Peyer's patch (tissue), 4 donors: ENCODE measurements around the gene RHBDD1. TPM values are rescaled to one million over a fixed set of nuclear protein-coding genes. Genes with fewer than 3 reads are reported as not detected.

ENCODE experiments used
- DNase-seq, 3 donors: peaks; one replicate each; pipeline ENCODE4 v3.0.0-alpha.2; 2017 to 2019
- H3K27ac ChIP-seq, 4 donors: fragments of 200-600 bp; sonication (generic); one replicate each; pipeline ENCODE4 v1.5.1; 2016 to 2019
- H3K27me3 ChIP-seq, 2 donors: fragments of 200-600 bp; sonication (generic); one replicate each; pipeline ENCODE4 v1.5.1; 2019
- H3K36me3 ChIP-seq, 3 donors: fragments of 200-600 bp; sonication (generic); one replicate each; pipeline ENCODE4 v1.5.1; 2016 to 2019
- H3K4me1 ChIP-seq, 4 donors: fragments of 200-600 bp; sonication (generic); one replicate each; pipeline ENCODE4 v1.5.1; 2016 to 2019
- H3K4me3 ChIP-seq, 4 donors: fragments of 200-600 bp; sonication (generic); 1 replicate in 3 of 4; 2 replicates in 1 of 4; pipeline ENCODE4 v1.5.1; 2016 to 2019; ENCODE audit warnings: mild to moderate bottlenecking in 1 of 4
- H3K9me3 ChIP-seq, 4 donors: fragments of 200-600 bp; sonication (generic); one replicate each; pipeline ENCODE4 v1.5.1; 2016 to 2019; ENCODE audit warnings: mild to moderate bottlenecking in 1 of 4
- POLR2A ChIP-seq, 2 donors: fragments of 450-650 bp; IDR thresholded peaks; one replicate each; pipeline ENCODE4 v1.5.1; 2017; ENCODE audit warnings: antibody characterized with exemption in 2 of 2, mild to moderate bottlenecking in 2 of 2, moderate library complexity in 2 of 2
- total RNA-seq, 4 donors: library from RNA; depleted of rRNA; stranded (reverse); fragments of >200 nt; gene quantifications; one replicate each; pipeline ENCODE4 v1.1.0, GENCODE V29; 2016
- TF ChIP-seq, protein P1 (sequence below), 6 experiments: fragments of 450-650 bp in 4 of 6; fragments of 200-600 bp in 2 of 6; sonication (generic) in 1 of 6; IDR thresholded peaks; one replicate each; pipeline ENCODE4 v1.5.1; 2017 to 2019; ENCODE audit warnings: antibody characterized with exemption in 6 of 6, mild to moderate bottlenecking in 3 of 6, moderate library complexity in 1 of 6

Gene RHBDD1
- total RNA-seq, 4 donors from 2014 or later = 12.6 to 68.5 (median 30.6) TPM

DNA sequence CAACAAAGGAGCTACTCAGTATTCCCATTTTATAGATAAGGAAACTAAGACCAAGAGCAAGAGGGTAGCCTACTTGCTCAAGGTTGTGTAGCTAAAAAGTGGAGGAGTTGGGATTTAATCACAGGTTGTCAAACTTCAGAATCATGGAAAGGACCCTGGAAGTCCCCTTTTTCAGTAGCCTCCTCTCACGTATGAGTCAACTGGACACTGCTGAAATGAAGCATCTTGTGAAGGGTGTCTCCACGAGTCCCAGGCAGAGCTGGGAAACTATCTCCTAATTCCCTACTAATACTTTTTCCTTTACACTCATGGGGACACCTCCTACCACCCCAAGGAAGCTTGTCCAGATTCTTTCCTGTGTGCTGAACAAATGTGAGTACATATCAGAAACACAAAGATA, 155.8 kb downstream of the RHBDD1 start:
- no peaks in the 10 kb centered on the region for H3K27me3 ChIP-seq
- H3K4me3 ChIP-seq = no peak overlapping the region
- no peaks in the 10 kb centered on the region for H3K9me3 ChIP-seq
- peaks cover 0 to 12% (median 0%) of the 10 kb centered on the region in 3 donors for H3K36me3 ChIP-seq
- no peak overlapping the region for H3K27ac ChIP-seq
- no peak for DNase-seq
- TF ChIP-seq POLR2A (IDR thresholded peaks at IDR 0.05) = no peak
- TF ChIP-seq, protein P1, sequence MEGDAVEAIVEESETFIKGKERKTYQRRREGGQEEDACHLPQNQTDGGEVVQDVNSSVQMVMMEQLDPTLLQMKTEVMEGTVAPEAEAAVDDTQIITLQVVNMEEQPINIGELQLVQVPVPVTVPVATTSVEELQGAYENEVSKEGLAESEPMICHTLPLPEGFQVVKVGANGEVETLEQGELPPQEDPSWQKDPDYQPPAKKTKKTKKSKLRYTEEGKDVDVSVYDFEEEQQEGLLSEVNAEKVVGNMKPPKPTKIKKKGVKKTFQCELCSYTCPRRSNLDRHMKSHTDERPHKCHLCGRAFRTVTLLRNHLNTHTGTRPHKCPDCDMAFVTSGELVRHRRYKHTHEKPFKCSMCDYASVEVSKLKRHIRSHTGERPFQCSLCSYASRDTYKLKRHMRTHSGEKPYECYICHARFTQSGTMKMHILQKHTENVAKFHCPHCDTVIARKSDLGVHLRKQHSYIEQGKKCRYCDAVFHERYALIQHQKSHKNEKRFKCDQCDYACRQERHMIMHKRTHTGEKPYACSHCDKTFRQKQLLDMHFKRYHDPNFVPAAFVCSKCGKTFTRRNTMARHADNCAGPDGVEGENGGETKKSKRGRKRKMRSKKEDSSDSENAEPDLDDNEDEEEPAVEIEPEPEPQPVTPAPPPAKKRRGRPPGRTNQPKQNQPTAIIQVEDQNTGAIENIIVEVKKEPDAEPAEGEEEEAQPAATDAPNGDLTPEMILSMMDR (IDR thresholded peaks at IDR 0.05) = no peak
- no peaks in the 10 kb centered on the region for H3K4me1 ChIP-seq

DNA sequence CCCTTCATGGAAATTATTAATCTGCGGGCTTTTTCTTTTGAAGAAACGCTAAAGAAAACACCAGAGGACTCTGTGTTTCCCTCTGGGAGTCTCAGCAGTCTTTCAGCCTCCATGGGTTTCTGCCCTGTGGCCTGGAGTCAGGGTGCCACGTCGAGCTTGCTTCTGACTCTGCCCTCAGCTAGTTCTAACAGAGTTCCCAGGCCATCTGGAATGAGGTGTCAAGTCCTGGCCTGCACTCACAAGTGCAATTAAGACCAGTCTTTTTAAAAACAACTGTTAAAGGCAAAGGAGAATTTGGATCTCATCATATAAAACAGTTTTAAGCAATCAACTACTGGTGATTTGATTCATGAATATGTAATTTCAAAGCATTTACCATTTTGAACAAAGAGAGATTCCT, 157.3 kb downstream of the RHBDD1 start:
- no peak overlapping the region for H3K4me3 ChIP-seq
- TF ChIP-seq, protein P1 (IDR thresholded peaks at IDR 0.05) = no peak
- TF ChIP-seq POLR2A (IDR thresholded peaks at IDR 0.05) = no peak
- DNase-seq = no peak
- H3K27me3 ChIP-seq = no peaks in the 10 kb centered on the region
- H3K9me3 ChIP-seq = no peaks in the 10 kb centered on the region
- H3K36me3 ChIP-seq = peaks cover 0 to 12% (median 0%) of the 10 kb centered on the region in 3 donors
- no peaks in the 10 kb centered on the region for H3K4me1 ChIP-seq
- no peak overlapping the region for H3K27ac ChIP-seq

DNA sequence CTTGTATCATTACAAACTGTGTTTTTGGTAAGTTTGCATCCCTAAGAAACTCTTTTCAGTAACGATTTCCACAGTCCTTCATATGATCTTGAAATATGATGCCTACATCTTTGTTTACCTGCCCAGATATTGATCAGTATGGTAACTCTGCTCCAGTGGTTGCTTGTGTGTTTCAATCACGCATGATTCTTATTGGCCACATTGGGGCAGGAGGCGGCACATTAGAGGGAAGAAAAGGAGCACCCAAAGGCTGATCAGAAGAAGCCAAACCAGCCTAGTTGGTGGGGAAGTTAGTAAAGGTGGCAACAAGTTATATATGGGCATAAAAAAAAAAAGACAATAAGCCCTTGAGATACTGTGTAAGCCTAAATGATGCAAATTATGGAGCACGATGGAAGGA, 158.9 kb downstream of the RHBDD1 start:
- H3K36me3 ChIP-seq = peaks cover 0 to 12% (median 0%) of the 10 kb centered on the region in 3 donors
- H3K27ac ChIP-seq = no peak overlapping the region
- H3K4me3 ChIP-seq = no peak overlapping the region
- no peaks in the 10 kb centered on the region for H3K9me3 ChIP-seq
- H3K4me1 ChIP-seq = no peaks in the 10 kb centered on the region
- DNase-seq = no peak
- no peaks in the 10 kb centered on the region for H3K27me3 ChIP-seq
- TF ChIP-seq POLR2A (IDR thresholded peaks at IDR 0.05) = no peak
- TF ChIP-seq, protein P1 (IDR thresholded peaks at IDR 0.05) = no peak

DNA sequence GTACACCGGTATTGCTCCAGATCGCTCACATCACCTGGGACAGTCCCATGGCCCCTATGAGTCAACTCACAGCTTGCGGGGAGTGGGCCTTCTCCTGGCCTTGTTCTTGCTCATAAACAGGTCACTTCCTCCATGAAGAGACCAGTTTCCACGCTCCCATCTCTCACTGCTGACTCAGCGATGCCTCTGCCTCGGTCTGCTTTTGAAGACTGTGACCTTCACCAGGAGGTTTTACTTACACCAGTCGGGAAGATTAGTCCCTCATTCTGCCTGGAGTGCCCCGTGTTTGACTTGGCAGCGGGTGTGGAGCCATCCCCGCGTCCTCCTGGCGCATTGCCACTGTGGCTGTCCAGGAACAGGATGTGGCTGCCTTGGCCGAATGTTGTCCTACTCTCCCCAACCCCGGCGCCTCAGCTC, 159.8 kb downstream of the RHBDD1 start:
- Histone ChIP-seq H3K27ac (no peak overlapping the region), H3K27me3 (no peaks in the 10 kb centered on the region), H3K4me3 (no peak overlapping the region), H3K4me1 (no peaks in the 10 kb centered on the region), H3K36me3 (peaks cover 0 to 12% (median 0%) of the 10 kb centered on the region in 3 donors), H3K9me3 (no peaks in the 10 kb centered on the region)
- TF ChIP-seq, protein P1 (IDR thresholded peaks at IDR 0.05) = no peak
- TF ChIP-seq POLR2A (IDR thresholded peaks at IDR 0.05) = no peak
- DNase-seq = no peak

DNA sequence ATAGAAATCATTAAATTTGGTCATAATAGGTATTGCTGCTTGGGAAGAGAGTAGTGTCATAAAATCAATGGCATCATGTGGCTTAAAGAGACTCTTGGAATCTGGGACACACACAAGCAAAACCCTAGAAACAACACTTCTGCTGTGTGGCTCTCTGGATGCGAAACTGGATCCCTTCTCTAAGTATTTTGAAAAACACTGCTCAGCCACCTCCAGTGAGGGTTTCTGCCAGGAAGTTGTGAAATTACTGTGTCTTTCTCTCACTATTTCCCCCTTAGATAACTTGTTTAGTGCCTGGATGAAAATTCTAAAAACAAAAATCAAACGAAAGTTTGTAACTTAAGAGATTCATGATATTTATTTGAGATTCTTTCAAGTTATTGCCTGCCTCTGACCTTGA, 163.8 kb downstream of the RHBDD1 start:
- H3K27ac ChIP-seq = no peak overlapping the region
- TF ChIP-seq, protein P1 (IDR thresholded peaks at IDR 0.05) = no peak
- no peak for TF ChIP-seq POLR2A (IDR thresholded peaks at IDR 0.05)
- H3K27me3 ChIP-seq = no peaks in the 10 kb centered on the region
- H3K4me3 ChIP-seq = no peak overlapping the region
- H3K9me3 ChIP-seq = no peaks in the 10 kb centered on the region
- peaks cover 0 to 12% (median 0%) of the 10 kb centered on the region in 3 donors for H3K36me3 ChIP-seq
- H3K4me1 ChIP-seq = no peaks in the 10 kb centered on the region
- DNase-seq = no peak

DNA sequence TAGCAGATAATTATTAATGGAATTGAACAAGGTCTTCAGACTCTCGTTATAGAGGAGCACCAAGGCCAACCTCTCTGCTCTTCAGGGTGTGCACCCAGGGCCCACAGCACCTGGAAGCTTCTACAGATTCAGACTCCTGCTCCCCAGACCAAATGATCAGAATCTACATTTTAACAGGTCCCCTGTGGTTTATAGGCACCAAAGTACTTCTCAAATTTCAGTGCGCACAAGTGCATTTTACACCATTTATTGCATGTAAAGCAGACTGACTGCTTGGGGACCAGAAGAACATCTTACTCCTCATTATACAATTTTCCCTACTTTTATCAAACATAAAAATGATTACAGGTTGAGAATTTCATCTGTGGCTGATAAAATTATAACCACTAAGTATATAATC, 164.3 kb downstream of the RHBDD1 start:
- TF ChIP-seq, protein P1 (IDR thresholded peaks at IDR 0.05) = no peak
- TF ChIP-seq POLR2A (IDR thresholded peaks at IDR 0.05) = no peak
- DNase-seq = no peak
- Histone ChIP-seq H3K4me1 (no peaks in the 10 kb centered on the region), H3K27me3 (no peaks in the 10 kb centered on the region), H3K9me3 (no peaks in the 10 kb centered on the region), H3K27ac (no peak overlapping the region), H3K4me3 (no peak overlapping the region), H3K36me3 (peaks cover 0 to 12% (median 0%) of the 10 kb centered on the region in 3 donors)
